Measurements from ENCODE around the gene FAM161A. TPM values are rescaled to one million over a fixed set of nuclear protein-coding genes. Genes with fewer than 3 reads are reported as not detected.
A peak's percentile ranks its signal among the peaks of the same experiment; 100 is the strongest.

The FAM161A gene, protein sequence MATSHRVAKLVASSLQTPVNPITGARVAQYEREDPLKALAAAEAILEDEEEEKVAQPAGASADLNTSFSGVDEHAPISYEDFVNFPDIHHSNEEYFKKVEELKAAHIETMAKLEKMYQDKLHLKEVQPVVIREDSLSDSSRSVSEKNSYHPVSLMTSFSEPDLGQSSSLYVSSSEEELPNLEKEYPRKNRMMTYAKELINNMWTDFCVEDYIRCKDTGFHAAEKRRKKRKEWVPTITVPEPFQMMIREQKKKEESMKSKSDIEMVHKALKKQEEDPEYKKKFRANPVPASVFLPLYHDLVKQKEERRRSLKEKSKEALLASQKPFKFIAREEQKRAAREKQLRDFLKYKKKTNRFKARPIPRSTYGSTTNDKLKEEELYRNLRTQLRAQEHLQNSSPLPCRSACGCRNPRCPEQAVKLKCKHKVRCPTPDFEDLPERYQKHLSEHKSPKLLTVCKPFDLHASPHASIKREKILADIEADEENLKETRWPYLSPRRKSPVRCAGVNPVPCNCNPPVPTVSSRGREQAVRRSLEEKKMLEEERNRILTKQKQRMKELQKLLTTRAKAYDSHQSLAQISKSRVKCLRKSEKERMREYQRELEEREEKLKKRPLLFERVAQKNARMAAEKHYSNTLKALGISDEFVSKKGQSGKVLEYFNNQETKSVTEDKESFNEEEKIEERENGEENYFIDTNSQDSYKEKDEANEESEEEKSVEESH
- total RNA-seq (2014; rRNA removed; shearing (Covaris generic); ENCODE audit: low replicate concordance), result 5.9 and 9.5 TPM in 2 replicates

DNA sequence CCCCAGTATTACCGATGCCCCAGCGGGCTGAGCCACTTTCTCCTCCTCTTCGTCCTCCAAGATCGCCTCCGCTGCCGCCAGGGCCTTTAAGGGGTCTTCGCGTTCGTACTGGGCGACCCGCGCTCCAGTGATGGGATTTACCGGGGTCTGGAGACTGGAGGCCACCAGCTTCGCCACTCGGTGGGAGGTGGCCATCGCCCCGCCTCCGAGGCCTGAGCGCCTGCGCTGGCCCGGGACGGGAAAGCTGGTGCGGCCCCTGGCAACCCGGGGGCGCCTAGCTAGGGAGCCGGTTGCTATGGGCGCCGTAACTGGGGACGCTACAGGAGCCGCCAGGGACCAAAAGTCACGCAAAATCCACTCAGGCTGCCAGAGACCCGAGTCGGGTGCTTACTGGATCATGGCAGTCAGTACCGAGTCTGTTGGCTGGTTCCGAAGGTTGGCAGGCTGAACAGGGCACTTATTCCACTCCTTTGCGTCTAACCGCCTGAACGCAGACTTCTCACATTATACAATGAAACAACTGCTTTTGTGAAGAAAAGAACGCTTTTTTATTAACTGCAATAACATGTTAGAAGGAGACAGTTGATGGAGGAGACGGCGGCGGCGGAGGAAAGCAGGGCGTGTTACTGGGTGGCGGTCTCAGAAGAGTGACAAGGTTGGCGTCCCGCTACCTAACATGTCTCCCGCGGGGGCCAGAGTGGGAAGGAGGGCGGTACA, at the start of gene FAM161A:
TSS of gene FAM161A (minus strand) at position 214 of the 717 bp plus-strand sequence. CDS start at position 195, 19 bp downstream.
- H3K27ac ChIP-seq (ENCODE audit: low read length), result peak within 1 kb of the TSS; percentile 71
- H3K79me2 ChIP-seq (ENCODE audit: low read length), result no peaks in the 10 kb centered on the region
- peaks cover 24% of the 10 kb centered on the region for H3K4me1 ChIP-seq (ENCODE audit: low read length)
- H2AFZ ChIP-seq (ENCODE audit: low read length), result peak within 1 kb of the TSS; percentile 95
- peak within 1 kb of the TSS; percentile 78 for H3K4me3 ChIP-seq (ENCODE audit: low read length)
- DNase-seq, result peak; percentile 95
- H3K36me3 ChIP-seq (ENCODE audit: insufficient read depth, low read length), result no peaks in the 10 kb centered on the region
- H4K20me1 ChIP-seq (ENCODE audit: insufficient read depth, low read depth, low read length), result no peaks in the 10 kb centered on the region
- peak within 1 kb of the TSS; percentile 96 for H3K4me2 ChIP-seq (ENCODE audit: low read depth, low read length, poor library complexity, severe bottlenecking)
- H3K9me2 ChIP-seq (replicated peaks; ENCODE audit: insufficient read depth, low read length), result no peaks in the 10 kb centered on the region
- no peaks in the 10 kb centered on the region for H3K27me3 ChIP-seq (ENCODE audit: low read length)
- H3K9ac ChIP-seq (ENCODE audit: low read length), result peak within 1 kb of the TSS; percentile 75
- H3K9me3 ChIP-seq (ENCODE audit: low read length), result no peaks in the 10 kb centered on the region

DNA sequence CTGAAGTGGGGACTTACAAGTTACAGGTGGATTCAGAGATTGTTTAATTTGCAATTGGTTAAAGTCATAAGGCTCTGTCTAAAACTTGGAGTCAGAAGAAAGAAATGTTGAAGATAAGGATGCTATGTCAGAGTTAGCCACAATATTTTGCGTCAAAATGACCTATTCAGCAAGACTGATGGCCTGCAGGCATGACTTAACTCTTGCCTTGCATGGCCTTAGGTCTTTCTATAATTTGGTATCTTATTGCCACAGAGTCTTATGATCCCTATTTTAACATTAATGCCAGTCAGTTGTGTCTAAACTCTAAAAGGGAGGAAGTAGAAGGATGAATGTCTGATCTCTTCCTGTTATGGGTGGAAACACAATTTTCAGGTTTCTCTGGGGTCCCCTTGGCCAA, 46.4 kb upstream of the FAM161A start:
- Histone ChIP-seq H3K4me1 (ENCODE audit: low read length) (peaks cover 11% of the 10 kb centered on the region), H3K9ac (ENCODE audit: low read length) (no peak overlapping the region), H3K79me2 (ENCODE audit: low read length) (no peaks in the 10 kb centered on the region), H4K20me1 (ENCODE audit: insufficient read depth, low read depth, low read length) (no peaks in the 10 kb centered on the region), H3K27ac (ENCODE audit: low read length) (no peak overlapping the region), H3K9me2 (replicated peaks; ENCODE audit: insufficient read depth, low read length) (no peaks in the 10 kb centered on the region), H3K4me3 (ENCODE audit: low read length) (no peak overlapping the region), H3K36me3 (ENCODE audit: insufficient read depth, low read length) (no peaks in the 10 kb centered on the region), H3K27me3 (ENCODE audit: low read length) (no peaks in the 10 kb centered on the region), H2AFZ (ENCODE audit: low read length) (0 out of 2 replicates have a peak overlapping the region, but pooled peaks have one; percentile 70), H3K9me3 (ENCODE audit: low read length) (no peaks in the 10 kb centered on the region), H3K4me2 (ENCODE audit: low read depth, low read length, poor library complexity, severe bottlenecking) (no peak overlapping the region)
- DNase-seq, result no peak

DNA sequence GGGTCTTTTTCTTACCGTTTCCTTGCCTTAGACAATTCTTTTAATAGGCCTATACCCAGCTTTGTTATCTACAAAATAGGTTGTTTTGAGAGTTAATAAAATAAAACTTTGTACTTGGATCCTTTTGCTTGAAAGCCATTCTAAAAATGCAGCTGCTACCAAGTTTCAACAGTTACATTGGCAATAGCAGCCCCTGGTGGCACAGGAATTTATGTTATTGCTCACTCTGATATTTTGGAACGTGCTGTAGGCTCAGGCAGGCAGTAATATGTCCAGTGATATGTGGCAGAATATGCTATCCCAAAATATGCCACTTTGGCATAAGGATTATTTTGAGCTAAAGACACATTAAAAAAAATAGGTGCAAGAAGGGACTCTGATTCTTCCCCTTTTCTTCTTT, 45.0 kb upstream of the FAM161A start:
- H3K27me3 ChIP-seq (ENCODE audit: low read length), result no peaks in the 10 kb centered on the region

DNA sequence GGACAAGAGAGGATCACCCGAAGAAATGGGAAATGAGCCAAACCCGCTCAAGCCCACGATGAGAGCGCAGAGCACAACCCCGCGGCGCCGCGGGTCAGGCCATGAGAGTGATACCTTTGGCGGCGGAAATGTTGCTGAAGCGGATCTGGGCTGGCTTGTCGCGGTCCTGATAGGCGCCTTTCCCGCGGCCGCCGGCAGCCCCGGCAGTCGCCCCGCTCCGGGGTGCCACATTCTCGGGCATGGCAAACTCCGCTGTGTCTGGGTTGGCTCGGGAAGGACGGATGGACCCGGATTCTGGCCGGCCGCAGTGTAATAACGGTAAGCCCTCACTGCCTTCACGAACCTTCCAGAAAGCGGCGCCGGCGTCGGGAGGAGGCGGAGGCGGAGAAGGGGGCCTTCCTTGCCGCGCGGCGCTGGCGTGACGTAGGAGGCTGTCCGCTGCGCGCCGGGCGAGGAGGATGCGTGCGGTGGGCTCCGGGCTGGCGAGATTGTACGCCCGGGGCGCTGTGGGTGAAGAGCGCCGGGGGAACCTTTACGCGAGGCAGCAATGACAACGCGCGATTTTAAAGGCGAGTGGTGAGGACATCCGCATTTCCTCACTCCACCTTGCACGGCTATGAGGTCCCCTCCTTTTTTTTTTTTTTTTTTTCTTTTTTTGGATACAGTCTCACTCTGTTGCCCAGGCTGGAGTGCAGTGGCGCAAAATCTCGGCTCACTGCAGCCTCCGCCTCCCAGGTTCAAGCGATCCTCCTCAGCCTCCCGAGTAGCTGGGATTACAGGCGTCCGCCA, 34.6 kb upstream of the FAM161A start, which contains the start of gene CCT4:
TSS of gene CCT4 (minus strand) at position 390 of the 789 bp plus-strand sequence. CDS start at position 241, 149 bp downstream.
- Histone ChIP-seq H3K4me1 (ENCODE audit: low read length) (peaks cover 21% of the 10 kb centered on the region), H2AFZ (ENCODE audit: low read length) (peak within 1 kb of the TSS; percentile 34), H3K4me3 (ENCODE audit: low read length) (peak within 1 kb of the TSS; percentile 94), H3K79me2 (ENCODE audit: low read length) (peaks cover 54% of the 10 kb centered on the region), H3K4me2 (ENCODE audit: low read depth, low read length, poor library complexity, severe bottlenecking) (peak within 1 kb of the TSS; percentile 78), H3K9me3 (ENCODE audit: low read length) (no peaks in the 10 kb centered on the region), H3K9ac (ENCODE audit: low read length) (peak within 1 kb of the TSS; percentile 97), H3K27ac (ENCODE audit: low read length) (peak within 1 kb of the TSS; percentile 85), H3K36me3 (ENCODE audit: insufficient read depth, low read length) (peaks cover 38% of the 10 kb centered on the region), H3K9me2 (replicated peaks; ENCODE audit: insufficient read depth, low read length) (no peaks in the 10 kb centered on the region), H3K27me3 (ENCODE audit: low read length) (no peaks in the 10 kb centered on the region), H4K20me1 (ENCODE audit: insufficient read depth, low read depth, low read length) (peaks cover 35% of the 10 kb centered on the region)
- peak; percentile 98 for DNase-seq

More for the DNA sequence above, 45.0 kb upstream of the FAM161A start:
- no peak overlapping the region for H3K4me2 ChIP-seq (ENCODE audit: low read depth, low read length, poor library complexity, severe bottlenecking)
- no peaks in the 10 kb centered on the region for H3K4me1 ChIP-seq (ENCODE audit: low read length)
- H3K9me2 ChIP-seq (replicated peaks; ENCODE audit: insufficient read depth, low read length), result no peaks in the 10 kb centered on the region
- no peak overlapping the region for H2AFZ ChIP-seq (ENCODE audit: low read length)
- H3K9me3 ChIP-seq (ENCODE audit: low read length), result no peaks in the 10 kb centered on the region
- no peak overlapping the region for H3K4me3 ChIP-seq (ENCODE audit: low read length)
- H3K9ac ChIP-seq (ENCODE audit: low read length), result no peak overlapping the region
- H3K79me2 ChIP-seq (ENCODE audit: low read length), result no peaks in the 10 kb centered on the region
- no peaks in the 10 kb centered on the region for H4K20me1 ChIP-seq (ENCODE audit: insufficient read depth, low read depth, low read length)
- no peak overlapping the region for H3K27ac ChIP-seq (ENCODE audit: low read length)
- DNase-seq, result peak; percentile 77
- H3K36me3 ChIP-seq (ENCODE audit: insufficient read depth, low read length), result no peaks in the 10 kb centered on the region

DNA sequence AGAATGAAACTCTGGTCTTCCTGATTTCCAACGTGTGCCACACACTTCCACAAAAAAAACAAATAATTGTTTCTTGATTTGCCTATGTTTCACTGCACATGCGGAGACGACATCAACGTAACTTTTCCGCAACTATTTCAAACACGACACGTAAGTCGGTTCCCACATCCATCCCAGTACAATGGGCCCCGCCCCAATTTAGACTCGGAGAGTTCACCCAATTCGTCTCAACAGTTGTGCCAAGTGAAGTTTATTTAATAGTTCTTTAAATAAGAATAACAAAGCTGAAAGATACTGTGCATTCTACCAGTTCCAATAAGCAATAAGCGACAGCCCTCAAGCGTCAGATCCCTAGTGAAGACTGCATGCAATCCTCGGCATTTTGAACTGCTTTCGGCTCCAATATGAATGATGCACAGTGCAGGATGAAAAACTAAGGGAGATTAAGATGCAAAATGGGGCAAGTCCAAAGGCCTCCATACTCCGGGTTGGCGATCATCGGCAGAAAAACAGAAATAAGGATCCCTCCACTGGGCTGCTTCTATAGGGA, 33.9 kb upstream of the FAM161A start:
- H2AFZ ChIP-seq (ENCODE audit: low read length), result peak overlapping the region; percentile 34; the same call in 1 of the 2 replicates
- H4K20me1 ChIP-seq (ENCODE audit: insufficient read depth, low read depth, low read length), result peaks cover 40% of the 10 kb centered on the region
- peak overlapping the region; percentile 94 for H3K4me3 ChIP-seq (ENCODE audit: low read length)
- H3K9ac ChIP-seq (ENCODE audit: low read length), result peak overlapping the region; percentile 97
- H3K4me1 ChIP-seq (ENCODE audit: low read length), result peaks cover 21% of the 10 kb centered on the region
- H3K27ac ChIP-seq (ENCODE audit: low read length), result peak overlapping the region; percentile 85
- no peaks in the 10 kb centered on the region for H3K27me3 ChIP-seq (ENCODE audit: low read length)
- peak overlapping the region; percentile 78 for H3K4me2 ChIP-seq (ENCODE audit: low read depth, low read length, poor library complexity, severe bottlenecking)
- peak; percentile 74 for DNase-seq
- peaks cover 61% of the 10 kb centered on the region for H3K79me2 ChIP-seq (ENCODE audit: low read length)
- H3K36me3 ChIP-seq (ENCODE audit: insufficient read depth, low read length), result peaks cover 45% of the 10 kb centered on the region
- H3K9me3 ChIP-seq (ENCODE audit: low read length), result no peaks in the 10 kb centered on the region
- no peaks in the 10 kb centered on the region for H3K9me2 ChIP-seq (replicated peaks; ENCODE audit: insufficient read depth, low read length)

DNA sequence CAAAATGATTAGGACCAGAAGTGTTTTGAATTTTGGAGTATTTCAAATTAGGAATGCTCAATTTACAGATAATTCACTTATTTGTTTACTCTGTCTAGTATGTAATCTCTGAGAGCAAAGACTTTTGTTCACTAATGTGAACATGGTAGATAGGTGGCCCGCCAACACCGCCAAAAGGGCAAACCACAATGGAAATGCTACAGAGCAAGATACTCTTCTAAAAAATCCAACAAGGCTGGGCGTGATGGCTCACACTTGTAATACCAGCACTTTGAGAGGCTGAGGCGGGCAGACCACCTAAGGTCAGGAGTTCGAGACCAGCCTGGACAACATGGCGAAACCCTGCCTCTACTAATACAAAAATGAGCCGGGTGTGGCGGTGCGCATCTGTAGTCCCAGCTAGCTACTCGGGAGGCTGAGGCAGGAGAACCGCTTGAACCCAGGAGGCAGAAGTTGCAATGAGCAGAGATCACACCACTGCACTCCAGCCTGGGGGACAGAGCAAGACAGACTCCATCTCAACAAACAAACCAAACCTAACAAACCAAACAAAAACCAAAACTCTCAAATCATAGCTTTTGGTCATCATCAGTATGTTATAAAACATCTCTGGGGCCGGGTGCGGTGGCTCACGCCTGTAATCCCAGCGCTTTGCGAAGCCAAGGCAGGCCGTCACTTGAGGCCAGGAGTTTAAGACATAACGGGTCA, 32.2 kb upstream of the FAM161A start:
- Histone ChIP-seq H3K9ac (ENCODE audit: low read length) (no peak overlapping the region), H3K9me2 (replicated peaks; ENCODE audit: insufficient read depth, low read length) (no peaks in the 10 kb centered on the region), H3K36me3 (ENCODE audit: insufficient read depth, low read length) (peaks cover 59% of the 10 kb centered on the region), H3K27ac (ENCODE audit: low read length) (no peak overlapping the region), H3K4me3 (ENCODE audit: low read length) (peak overlapping the region; percentile 94; the same call in 1 of the 2 replicates), H3K9me3 (ENCODE audit: low read length) (no peaks in the 10 kb centered on the region), H3K4me2 (ENCODE audit: low read depth, low read length, poor library complexity, severe bottlenecking) (peak overlapping the region; percentile 78), H3K79me2 (ENCODE audit: low read length) (peaks cover 63% of the 10 kb centered on the region), H4K20me1 (ENCODE audit: insufficient read depth, low read depth, low read length) (peaks cover 42% of the 10 kb centered on the region), H3K4me1 (ENCODE audit: low read length) (peaks cover 21% of the 10 kb centered on the region), H2AFZ (ENCODE audit: low read length) (no peak overlapping the region), H3K27me3 (ENCODE audit: low read length) (no peaks in the 10 kb centered on the region)
- no peak for DNase-seq

DNA sequence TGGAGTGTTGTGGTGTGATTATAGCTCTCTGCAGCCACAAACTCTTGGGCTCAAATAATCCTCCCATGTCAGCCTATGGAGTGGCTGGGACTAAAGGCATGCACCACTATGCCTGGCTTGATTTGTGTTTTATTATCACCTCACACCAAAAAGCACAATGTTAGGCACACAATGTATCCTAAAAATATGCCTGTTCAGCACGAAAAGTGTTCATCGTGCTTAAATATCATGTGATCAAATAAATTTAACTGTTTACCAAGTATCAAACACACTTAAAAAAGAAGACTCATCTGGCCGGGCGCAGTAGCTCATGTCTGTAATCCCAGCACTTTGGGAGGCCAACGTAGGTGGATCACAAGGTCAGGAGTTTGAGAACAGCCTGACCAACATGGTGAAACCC, 29.0 kb upstream of the FAM161A start:
- Histone ChIP-seq H2AFZ (ENCODE audit: low read length) (no peak overlapping the region), H3K9ac (ENCODE audit: low read length) (no peak overlapping the region), H3K4me3 (ENCODE audit: low read length) (no peak overlapping the region), H3K9me3 (ENCODE audit: low read length) (no peaks in the 10 kb centered on the region), H3K4me2 (ENCODE audit: low read depth, low read length, poor library complexity, severe bottlenecking) (no peak overlapping the region), H4K20me1 (ENCODE audit: insufficient read depth, low read depth, low read length) (peaks cover 37% of the 10 kb centered on the region), H3K79me2 (ENCODE audit: low read length) (peaks cover 70% of the 10 kb centered on the region), H3K4me1 (ENCODE audit: low read length) (peaks cover 13% of the 10 kb centered on the region), H3K27ac (ENCODE audit: low read length) (no peak overlapping the region), H3K36me3 (ENCODE audit: insufficient read depth, low read length) (peaks cover 81% of the 10 kb centered on the region), H3K27me3 (ENCODE audit: low read length) (no peaks in the 10 kb centered on the region), H3K9me2 (replicated peaks; ENCODE audit: insufficient read depth, low read length) (no peaks in the 10 kb centered on the region)
- DNase-seq, result peak; percentile 39
